IMR-90 (cell line): ENCODE results near the gene NLRP3. TPM values are rescaled to one million over a fixed set of nuclear protein-coding genes. Genes with fewer than 3 reads are reported as not detected.

Experiments
- ATAC-seq: fragments of 200-7000 bp; cut with Tn5 transposase; 2 replicates; pipeline ENCODE4 v1.9.1; 2020; ENCODE audit warnings: low read depth, mild to moderate bottlenecking, moderate library complexity
- BruUV-seq: library from RNA; stranded (reverse); fragments of 400-500 nt; replicated peaks from 2 replicates; lab custom pipeline; 2021; lab: Mats Ljungman, UMichigan
- CTCF ChIA-PET: fragments of 300-600 bp; formaldehyde crosslinking; extraction: SDS; loops from one replicate; lab custom pipeline; 2021; ENCODE audit warnings: antibody characterized with exemption; lab: Yijun Ruan, JAX
- POLR2A ChIA-PET: fragments of 300-600 bp; sonication (Branson Sonifier 250); formaldehyde crosslinking; loops from one replicate; lab custom pipeline; 2022; ENCODE audit warnings: antibody characterized with exemption; ENCODE audit not compliant: unreplicated experiment; lab: Charles Lee
- DNase-seq: peaks from one replicate; pipeline ENCODE4 v3.0.0; 2013
- H2AFZ ChIP-seq: replicated peaks from 2 replicates; pipeline ENCODE3; 2013; ENCODE audit warnings: low read length, mild to moderate bottlenecking; ENCODE audit not compliant: poor library complexity
- H2AK5ac ChIP-seq: 2 replicates; pipeline ENCODE4 v1.6.1; 2013; ENCODE audit warnings: low read depth, low read length, inconsistent platforms
- H2AK9ac ChIP-seq: replicated peaks from 2 replicates; pipeline ENCODE3; 2013; ENCODE audit warnings: mild to moderate bottlenecking, low read depth, low read length, moderate library complexity; ENCODE audit not compliant: poor library complexity
- H2BK120ac ChIP-seq: 2 replicates; pipeline ENCODE4 v1.6.1; 2013; ENCODE audit warnings: low read depth, low read length, inconsistent platforms
- H2BK15ac ChIP-seq: 3 replicates; pipeline ENCODE4 v1.6.1; 2013; ENCODE audit warnings: low read depth, low read length, inconsistent platforms
- H2BK20ac ChIP-seq: 2 replicates; pipeline ENCODE4 v1.6.1; 2013; ENCODE audit warnings: low read depth, mild to moderate bottlenecking, inconsistent platforms, low read length, moderate library complexity
- H2BK5ac ChIP-seq: 2 replicates; pipeline ENCODE4 v1.6.1; 2013; ENCODE audit warnings: mild to moderate bottlenecking, low read depth, low read length, inconsistent platforms; ENCODE audit not compliant: poor library complexity, severe bottlenecking
- H3K14ac ChIP-seq: replicated peaks from 2 replicates; pipeline ENCODE4 v1.6.1; 2013; ENCODE audit warnings: low read depth, low read length, inconsistent platforms
- H3K18ac ChIP-seq: 2 replicates; pipeline ENCODE4 v1.6.1; 2013; ENCODE audit warnings: low read depth, low read length, control low read depth
- H3K23ac ChIP-seq: 2 replicates; pipeline ENCODE4 v1.6.1; 2013; ENCODE audit warnings: low read depth, low read length, inconsistent platforms
- H3K27ac ChIP-seq: 2 replicates; pipeline ENCODE4 v1.5.1; 2013; ENCODE audit warnings: mild to moderate bottlenecking, control low read depth, low read length; ENCODE audit not compliant: insufficient read depth
- H3K27me3 ChIP-seq: 2 replicates; pipeline ENCODE4 v1.6.1; 2013; ENCODE audit warnings: low read length; ENCODE audit not compliant: control insufficient read depth, insufficient read depth
- H3K36me3 ChIP-seq: 2 replicates; pipeline ENCODE4 v1.6.1; 2013; ENCODE audit warnings: low read length, mixed read lengths; ENCODE audit not compliant: control insufficient read depth, insufficient read depth
- H3K4ac ChIP-seq: 2 replicates; pipeline ENCODE4 v1.6.1; 2013; ENCODE audit warnings: low read depth, low read length, inconsistent platforms
- H3K4me1 ChIP-seq: 2 replicates; pipeline ENCODE4 v1.6.1; 2013; ENCODE audit warnings: low read length, mixed read lengths; ENCODE audit not compliant: control insufficient read depth, insufficient read depth
- H3K4me2 ChIP-seq: 2 replicates; pipeline ENCODE4 v1.6.1; 2013; ENCODE audit warnings: low read depth, mild to moderate bottlenecking, control low read depth, low read length, moderate library complexity
- H3K4me3 ChIP-seq: 2 replicates; pipeline ENCODE4 v1.5.1; 2013; ENCODE audit warnings: low read depth, mild to moderate bottlenecking, control low read depth, low read length, moderate library complexity; ENCODE audit not compliant: insufficient read depth
- H3K56ac ChIP-seq: 2 replicates; pipeline ENCODE4 v1.6.1; 2013; ENCODE audit warnings: low read length, inconsistent platforms; ENCODE audit not compliant: insufficient read depth; ENCODE audit errors: extremely low read depth
- H3K79me1 ChIP-seq, 2 experiments: 2 replicates each; pipeline ENCODE4 v1.6.1; 2013; ENCODE audit warnings: low read length in 2 of 2, inconsistent platforms in 1 of 2, low read depth in 1 of 2
- H3K9ac ChIP-seq: 2 replicates; pipeline ENCODE4 v1.6.1; 2013; ENCODE audit warnings: low read depth, low read length, control low read depth
- H3K9me1 ChIP-seq: 2 replicates; pipeline ENCODE4 v1.6.1; 2013; ENCODE audit warnings: low read length, inconsistent platforms; ENCODE audit not compliant: insufficient read depth
- H3K9me3 ChIP-seq: 2 replicates; pipeline ENCODE4 v1.6.1; 2013; ENCODE audit warnings: low read length; ENCODE audit not compliant: control insufficient read depth, insufficient read depth
- H4K20me1 ChIP-seq: 2 replicates; pipeline ENCODE4 v1.6.1; 2013; ENCODE audit warnings: low read length, inconsistent platforms; ENCODE audit not compliant: insufficient read depth
- H4K5ac ChIP-seq: 2 replicates; pipeline ENCODE4 v1.6.1; 2013; ENCODE audit warnings: mild to moderate bottlenecking, low read depth, low read length, control low read depth
- H4K8ac ChIP-seq, 2 experiments: 2 replicates each; pipeline ENCODE4 v1.6.1; 2013; ENCODE audit warnings: low read depth in 2 of 2, low read length in 2 of 2, control low read depth in 1 of 2, inconsistent platforms in 1 of 2
- H4K91ac ChIP-seq: 2 replicates; pipeline ENCODE4 v1.6.1; 2013; ENCODE audit warnings: low read depth, low read length, inconsistent platforms; ENCODE audit not compliant: insufficient read depth
- BHLHE40 ChIP-seq: fragments of 150-350 bp; IDR thresholded peaks from 2 replicates; pipeline ENCODE4 v1.6.1; 2016; ENCODE audit warnings: mild to moderate bottlenecking, low read depth, low read length
- CEBPB ChIP-seq: IDR thresholded peaks from 2 replicates; pipeline ENCODE4 v1.6.1; 2012; ENCODE audit warnings: low read depth, low read length, improper control_type of control experiment
- CHD1 ChIP-seq: IDR thresholded peaks from 2 replicates; pipeline ENCODE4 v1.6.1; 2012; ENCODE audit warnings: low read depth, low read length, improper control_type of control experiment
- ELK1 ChIP-seq: fragments of 150-350 bp; IDR thresholded peaks from 2 replicates; pipeline ENCODE4 v1.6.1; 2016; ENCODE audit warnings: low read depth, mild to moderate bottlenecking, low read length, moderate library complexity, borderline replicate concordance
- MAFK ChIP-seq: IDR thresholded peaks from 2 replicates; pipeline ENCODE4 v1.6.1; 2012; ENCODE audit warnings: low read depth, low read length, improper control_type of control experiment
- MAZ ChIP-seq: IDR thresholded peaks from 2 replicates; pipeline ENCODE4 v1.6.1; 2012; ENCODE audit warnings: low read depth, mild to moderate bottlenecking, low read length, improper control_type of control experiment, moderate library complexity, borderline replicate concordance
- NFE2L2 ChIP-seq: fragments of 150-350 bp; IDR thresholded peaks from 2 replicates; pipeline ENCODE4 v1.6.1; 2016; ENCODE audit warnings: low read depth, mild to moderate bottlenecking, low read length
- USF2 ChIP-seq: fragments of 150-350 bp; IDR thresholded peaks from 2 replicates; pipeline ENCODE4 v1.6.1; 2017; ENCODE audit warnings: mild to moderate bottlenecking, antibody characterized with exemption, low read length, low read depth
- WGBS, 2 experiments: methylation state at CpG; one replicate each; pipeline versions ENCODE4 v1.1.5 to v1.1.7; 2013; ENCODE audit warnings: missing lambda C conversion rate in 2 of 2; ENCODE audit not compliant: insufficient read length in 1 of 2; ENCODE audit errors: extremely low coverage in 2 of 2; 5-methylcytosine and 5-hydroxymethylcytosine counted together
- dilution Hi-C: fragments of 300-500 bp; cut with HindIII; formaldehyde crosslinking; loops from one replicate; pipeline ENCODE4 v1.14.3; 2018; ENCODE audit warnings: low sequenced_read_pairs; ENCODE audit not compliant: unreplicated experiment
- in situ Hi-C: fragments of 300-500 bp; cut with MboI; formaldehyde crosslinking; loops from 3 replicates; pipeline ENCODE4 v1.14.3; 2019; ENCODE audit warnings: low sequenced_read_pairs, inconsistent platforms, mixed read lengths
- intact Hi-C: fragments of 100-400 bp; cut with micrococcal nuclease; formaldehyde crosslinking; loops from 2 replicates; pipeline ENCODE4 v1.10.0; 2022
- polyA plus RNA-seq, 3 experiments: library from polyadenylated mRNA; depleted of rRNA; stranded (reverse); fragments of >200 nt; gene quantifications; 2 replicates each; pipeline ENCODE4 v1.2.3, GENCODE V29; 2012; ENCODE audit warnings: low replicate concordance in 1 of 3
- total RNA-seq: library from RNA; depleted of rRNA; stranded (reverse); fragments of >200 nt; gene quantifications from 2 replicates; pipeline ENCODE4 v1.2.3, GENCODE V29; 2012

The NLRP3 gene
- total and polyA plus RNA-seq, 2 of the 4 experiments (the other 2 are of a cell fraction), result 0.18 TPM; not detected in 1

GRCh38 chr1:247493106-247493505 is 77.1 kb downstream of the NLRP3 start:
- no peak overlapping the region for H2AK5ac ChIP-seq
- ChIA-PET POLR2A (no interaction called here), CTCF (no interaction called here)
- no peak overlapping the region for H3K56ac ChIP-seq
- no TSS peak for BruUV-seq
- no CpG with 5 or more reads among the region's 1 CpG for WGBS, 2 experiments
- no peak overlapping the region for H3K14ac ChIP-seq
- H3K23ac ChIP-seq, result no peak overlapping the region
- H4K8ac ChIP-seq, result no peak overlapping the region
- no peak overlapping the region for H3K4ac ChIP-seq
- peaks cover 16% of the 10 kb centered on the region for H3K9me3 ChIP-seq
- H4K5ac ChIP-seq, result no peak overlapping the region
- H4K20me1 ChIP-seq, result no peaks in the 10 kb centered on the region
- ATAC-seq (no peak), DNase-seq (no peak)
- no peak overlapping the region for H2BK120ac ChIP-seq
- no peak overlapping the region for H3K18ac ChIP-seq
- TF ChIP-seq MAZ (no peak), BHLHE40 (no peak), CHD1 (no peak), MAFK (no peak), CEBPB (no peak), ELK1 (no peak), NFE2L2 (no peak), USF2 (no peak)
- no peaks in the 10 kb centered on the region for H3K36me3 ChIP-seq
- no peaks in the 10 kb centered on the region for H3K4me1 ChIP-seq
- no peak overlapping the region for H2BK15ac ChIP-seq
- no peak overlapping the region for H2AK9ac ChIP-seq
- no peak overlapping the region for H3K4me2 ChIP-seq
- H3K9me1 ChIP-seq, result no peaks in the 10 kb centered on the region
- in situ Hi-C loops, result no loop called here
- intact Hi-C loops, result no loop called here
- H2BK5ac ChIP-seq, result no peak overlapping the region
- H3K9ac ChIP-seq, result no peak overlapping the region
- no peak overlapping the region for H3K4me3 ChIP-seq
- H3K79me1 ChIP-seq, result no peaks in the 10 kb centered on the region
- dilution Hi-C loops, result no loop called here
- no peak overlapping the region for H2AFZ ChIP-seq
- H4K91ac ChIP-seq, result no peak overlapping the region
- no peaks in the 10 kb centered on the region for H3K27me3 ChIP-seq
- no peak overlapping the region for H3K27ac ChIP-seq
- no peak overlapping the region for H2BK20ac ChIP-seq
